ENCODE measurements around the gene TMEM192.
"Not testable (repeated sequence)": the region's sequence is repeated elsewhere in the genome, so short reads cannot be mapped to it uniquely, and the experiment has no call there.

DNA sequence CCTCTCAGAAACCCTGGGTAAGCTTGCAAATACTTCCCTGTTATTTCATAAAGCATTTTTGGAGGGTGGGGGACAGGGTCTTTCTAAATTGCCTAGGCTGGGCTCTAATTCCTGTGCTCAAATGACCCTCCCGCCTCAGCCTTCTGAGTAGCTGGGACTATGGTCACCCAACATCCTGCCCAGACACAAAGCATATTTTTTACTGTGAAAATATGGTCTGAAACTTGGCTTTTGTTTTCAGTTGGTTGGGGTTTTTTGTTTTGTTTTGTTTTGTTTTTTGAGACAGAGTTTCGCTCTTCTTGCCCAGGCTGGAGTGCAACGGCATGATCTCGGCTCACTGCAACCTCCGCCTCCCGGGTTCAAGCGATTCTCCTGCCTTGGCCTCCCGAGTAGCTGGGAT lies 86.9 kb downstream of the TMEM192 start:
- not testable (repeated sequence) for TF ChIP-seq CTCF (conservative IDR thresholded peaks at IDR 0.05; ENCODE audit: low read depth, low read length); POLR2A (IDR thresholded peaks at IDR 0.05; ENCODE audit: low read depth, low read length); MAZ (IDR thresholded peaks at IDR 0.05; ENCODE audit: borderline replicate concordance, low read depth, low read length); MXI1 (IDR thresholded peaks at IDR 0.05; ENCODE audit: borderline replicate concordance, low read depth, low read length); CHD1 (IDR thresholded peaks at IDR 0.05; ENCODE audit: low read depth, low read length); RAD21 (IDR thresholded peaks at IDR 0.05; ENCODE audit: low read length); USF2 (IDR thresholded peaks at IDR 0.05; ENCODE audit: low read depth, low read length); FOS (IDR thresholded peaks at IDR 0.05; ENCODE audit: low read depth, low read length); RFX5 (IDR thresholded peaks at IDR 0.05; ENCODE audit: low read depth, low read length); MAFK (IDR thresholded peaks at IDR 0.05; ENCODE audit: low read depth, low read length)
- TF ChIP-seq, protein P1, sequence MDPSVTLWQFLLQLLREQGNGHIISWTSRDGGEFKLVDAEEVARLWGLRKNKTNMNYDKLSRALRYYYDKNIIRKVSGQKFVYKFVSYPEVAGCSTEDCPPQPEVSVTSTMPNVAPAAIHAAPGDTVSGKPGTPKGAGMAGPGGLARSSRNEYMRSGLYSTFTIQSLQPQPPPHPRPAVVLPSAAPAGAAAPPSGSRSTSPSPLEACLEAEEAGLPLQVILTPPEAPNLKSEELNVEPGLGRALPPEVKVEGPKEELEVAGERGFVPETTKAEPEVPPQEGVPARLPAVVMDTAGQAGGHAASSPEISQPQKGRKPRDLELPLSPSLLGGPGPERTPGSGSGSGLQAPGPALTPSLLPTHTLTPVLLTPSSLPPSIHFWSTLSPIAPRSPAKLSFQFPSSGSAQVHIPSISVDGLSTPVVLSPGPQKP (IDR thresholded peaks at IDR 0.05; ENCODE audit: borderline replicate concordance, low read depth, low read length) = not testable (repeated sequence)

Data from IMR-90 (cell line).